ENCODE results near the gene SLCO3A1. TPM values are rescaled to one million over a fixed set of nuclear protein-coding genes. Genes with fewer than 3 reads are reported as not detected.

The SLCO3A1 gene
- total and polyA plus RNA-seq, 2 of the 8 experiments (the other 6 are each of a cell fraction or from before 2014, with no cell fraction given) = 15.1 to 20.4 TPM

DNA sequence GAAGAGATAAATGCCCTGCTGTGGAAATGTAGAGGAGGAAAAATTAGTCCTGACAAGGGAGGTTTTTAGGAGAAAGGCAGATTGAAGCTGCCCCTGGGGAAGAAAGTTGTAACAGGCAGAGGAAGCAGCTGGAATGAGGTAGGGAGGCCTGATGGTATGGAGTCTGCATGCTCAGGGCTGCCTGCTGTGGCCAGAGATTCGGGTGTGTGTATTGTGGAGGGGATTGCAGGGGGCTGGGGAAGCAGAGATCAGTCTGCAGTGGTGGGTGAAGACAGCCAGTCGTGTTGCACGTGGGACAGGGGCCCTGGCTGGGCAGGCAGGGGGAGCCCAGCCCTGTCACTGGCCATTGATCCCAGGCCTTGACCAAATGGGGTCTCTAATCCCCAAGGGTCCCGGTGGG lies 96.5 kb downstream of the SLCO3A1 start (continued):
- TF ChIP-seq RXRA (IDR thresholded peaks at IDR 0.05; ENCODE audit: insufficient read depth, low read depth, low read length) (no peak), TAF7 (optimal IDR thresholded peaks at IDR 0.05; ENCODE audit: borderline replicate concordance, low read depth, low read length) (no peak), CBX8 (IDR thresholded peaks at IDR 0.05; ENCODE audit: borderline replicate concordance, low read depth, low read length) (no peak), JUN (IDR thresholded peaks at IDR 0.05; ENCODE audit: low read depth, low read length) (no peak), SIN3A (conservative IDR thresholded peaks at IDR 0.05 in 1 of 2, IDR thresholded peaks at IDR 0.05 in 1 of 2; ENCODE audit: low read depth in 1 of 2, low read length in 2 of 2) (no peak), FOSL1 (IDR thresholded peaks at IDR 0.05; ENCODE audit: insufficient read depth, low read depth, low read length) (no peak)
- TF ChIP-seq, protein P1, sequence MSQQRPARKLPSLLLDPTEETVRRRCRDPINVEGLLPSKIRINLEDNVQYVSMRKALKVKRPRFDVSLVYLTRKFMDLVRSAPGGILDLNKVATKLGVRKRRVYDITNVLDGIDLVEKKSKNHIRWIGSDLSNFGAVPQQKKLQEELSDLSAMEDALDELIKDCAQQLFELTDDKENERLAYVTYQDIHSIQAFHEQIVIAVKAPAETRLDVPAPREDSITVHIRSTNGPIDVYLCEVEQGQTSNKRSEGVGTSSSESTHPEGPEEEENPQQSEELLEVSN (IDR thresholded peaks at IDR 0.05) = no peak
